Cardiac fibroblast (primary cell): ENCODE measurements around the gene PCNX1.
"Not testable (repeated sequence)": the region's sequence is repeated elsewhere in the genome, so short reads cannot be mapped to it uniquely, and the experiment has no call there.

ENCODE experiments used
- DNase-seq, 2 donors: peaks; one replicate each; pipeline versions ENCODE4 v3.0.0 to v3.0.0-alpha.2; 2010; ENCODE audit warnings: low read depth in 2 of 2
- H3K4me3 ChIP-seq, 2 donors: replicated peaks in 1 of 2; 1 replicate in 1 of 2; 2 replicates in 1 of 2; pipeline ENCODE4 v1.5.1; 2011; ENCODE audit warnings: low read depth in 2 of 2, low read length in 2 of 2, mild to moderate bottlenecking in 2 of 2, moderate library complexity in 1 of 2
- TF ChIP-seq, protein P1 (sequence below): IDR thresholded peaks from one replicate; pipeline ENCODE4 v1.5.1; 2011; ENCODE audit warnings: low read depth, mild to moderate bottlenecking, low read length, inconsistent platforms

The PCNX1 gene

DNA sequence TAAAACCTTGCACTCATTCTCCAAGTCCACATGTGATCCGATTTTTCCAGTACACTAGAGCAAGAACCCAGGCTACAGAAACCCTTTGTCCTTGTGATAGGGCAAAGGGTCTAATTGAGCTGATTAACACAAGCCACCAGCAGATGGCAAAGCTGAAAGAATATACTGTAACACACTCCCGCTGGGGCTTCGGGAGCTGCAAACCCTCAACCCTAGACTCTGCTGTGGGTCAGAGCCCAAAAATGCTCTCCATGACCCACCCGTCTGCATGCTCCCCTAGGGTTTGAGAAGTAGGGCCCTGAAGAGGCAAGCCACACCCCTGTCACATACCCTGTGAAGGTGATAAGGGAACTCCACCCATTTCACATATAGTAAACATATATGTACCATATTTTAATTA, 33.6 kb upstream of the PCNX1 start:
- TF ChIP-seq, protein P1, sequence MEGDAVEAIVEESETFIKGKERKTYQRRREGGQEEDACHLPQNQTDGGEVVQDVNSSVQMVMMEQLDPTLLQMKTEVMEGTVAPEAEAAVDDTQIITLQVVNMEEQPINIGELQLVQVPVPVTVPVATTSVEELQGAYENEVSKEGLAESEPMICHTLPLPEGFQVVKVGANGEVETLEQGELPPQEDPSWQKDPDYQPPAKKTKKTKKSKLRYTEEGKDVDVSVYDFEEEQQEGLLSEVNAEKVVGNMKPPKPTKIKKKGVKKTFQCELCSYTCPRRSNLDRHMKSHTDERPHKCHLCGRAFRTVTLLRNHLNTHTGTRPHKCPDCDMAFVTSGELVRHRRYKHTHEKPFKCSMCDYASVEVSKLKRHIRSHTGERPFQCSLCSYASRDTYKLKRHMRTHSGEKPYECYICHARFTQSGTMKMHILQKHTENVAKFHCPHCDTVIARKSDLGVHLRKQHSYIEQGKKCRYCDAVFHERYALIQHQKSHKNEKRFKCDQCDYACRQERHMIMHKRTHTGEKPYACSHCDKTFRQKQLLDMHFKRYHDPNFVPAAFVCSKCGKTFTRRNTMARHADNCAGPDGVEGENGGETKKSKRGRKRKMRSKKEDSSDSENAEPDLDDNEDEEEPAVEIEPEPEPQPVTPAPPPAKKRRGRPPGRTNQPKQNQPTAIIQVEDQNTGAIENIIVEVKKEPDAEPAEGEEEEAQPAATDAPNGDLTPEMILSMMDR = no peak
- H3K4me3 ChIP-seq = no peak overlapping the region
- DNase-seq = no peak

DNA sequence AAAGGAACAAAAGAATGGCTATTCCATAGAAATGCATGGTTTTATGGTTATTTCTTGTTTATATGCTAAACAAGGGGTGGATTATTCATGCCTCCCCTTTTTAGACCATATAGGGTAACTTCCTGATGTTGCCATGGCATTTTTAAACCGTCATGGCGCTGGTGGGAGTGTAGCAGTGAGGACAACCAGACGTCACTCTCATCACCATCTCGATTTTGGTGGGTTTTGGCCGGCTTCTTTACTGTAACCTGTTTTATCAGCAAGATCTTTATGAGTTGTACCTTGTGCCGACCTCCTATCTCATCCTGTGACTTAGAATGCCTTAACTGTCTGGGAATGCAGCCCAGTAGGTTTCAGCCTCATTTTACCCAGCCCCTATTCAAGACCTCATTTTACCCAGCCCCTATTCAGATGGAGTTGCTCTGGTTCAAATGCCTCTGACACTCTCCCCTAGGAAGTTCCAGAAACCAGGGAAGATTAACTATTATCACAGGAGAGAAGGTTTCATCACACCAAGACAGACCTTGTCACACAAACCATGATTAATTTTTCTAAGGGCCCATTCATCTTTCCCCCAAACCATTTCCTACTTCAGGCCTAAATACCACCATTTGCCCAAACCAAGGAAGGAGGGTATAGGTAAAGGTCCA, 31.3 kb upstream of the PCNX1 start:
- not testable (repeated sequence) for DNase-seq, H3K4me3 ChIP-seq

DNA sequence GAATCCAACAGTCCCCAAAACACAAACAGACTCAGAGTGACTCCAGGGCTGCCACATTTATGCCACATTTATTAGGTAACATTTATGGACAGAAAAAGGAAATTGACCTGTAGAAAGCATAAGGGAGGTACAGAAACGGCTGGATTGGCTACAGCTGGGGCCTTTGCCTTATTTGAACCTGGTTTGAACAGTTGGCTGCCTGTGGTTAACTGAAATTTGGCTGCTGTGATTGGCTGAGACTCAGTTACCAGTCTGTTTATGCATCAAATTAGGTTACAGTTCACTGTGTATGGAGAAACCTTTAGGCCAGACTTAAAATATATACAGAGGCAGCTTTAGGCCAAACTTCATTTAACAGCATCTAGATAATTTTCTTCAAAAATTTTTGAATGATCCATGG, 27.8 kb upstream of the PCNX1 start:
- no peak for DNase-seq

DNA sequence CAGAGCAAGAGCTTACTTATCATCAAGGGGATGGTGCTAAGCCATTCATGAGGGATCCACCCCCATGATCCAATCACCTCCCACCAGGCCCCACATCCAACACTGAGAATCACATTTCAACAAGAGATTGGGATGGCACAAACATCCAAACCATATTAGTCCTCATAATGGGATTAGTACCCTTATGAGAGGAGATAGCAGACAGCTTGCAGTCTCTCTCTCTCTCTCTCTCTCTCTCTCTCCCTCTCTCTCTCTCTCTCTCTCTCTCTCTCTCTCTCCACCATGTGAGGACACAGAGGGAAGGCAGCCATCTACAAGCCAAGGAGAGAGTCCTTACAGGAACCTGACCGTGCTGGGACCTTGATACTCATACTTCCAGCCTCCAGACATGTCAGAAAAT, 26.4 kb upstream of the PCNX1 start:
- H3K4me3 ChIP-seq, DNase-seq: not testable (repeated sequence)

More for the DNA sequence above, 27.8 kb upstream of the PCNX1 start:
- H3K4me3 ChIP-seq = no peak overlapping the region
- TF ChIP-seq, protein P1 = no peak

DNA sequence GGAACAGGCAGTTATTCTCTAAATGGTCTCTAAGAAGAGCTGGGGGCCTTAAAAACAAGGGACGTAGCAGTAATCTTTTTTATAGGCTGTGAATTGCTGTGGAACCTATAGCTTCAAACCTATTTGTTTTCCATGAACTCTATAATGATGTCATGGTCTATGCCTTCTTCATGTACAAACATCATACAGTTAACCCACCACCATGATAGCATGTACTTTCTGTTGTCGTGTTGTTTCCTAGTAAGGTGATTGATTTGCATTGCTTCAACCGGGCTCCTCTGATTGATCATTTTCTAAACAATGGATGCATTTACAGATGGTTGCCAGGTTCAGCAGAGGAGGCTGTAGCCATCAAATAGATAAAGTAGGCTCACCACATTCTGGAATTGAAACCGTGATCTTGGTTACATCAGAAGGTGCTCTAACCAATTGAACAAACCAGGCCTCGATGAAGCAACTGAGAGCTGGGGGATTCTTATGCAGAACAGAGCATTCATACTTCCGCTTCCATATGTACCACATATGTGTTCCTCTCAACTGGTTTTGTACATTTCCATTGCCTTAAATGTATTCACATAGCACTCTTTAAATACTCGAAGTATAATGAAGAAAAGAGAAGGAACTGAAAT, 25.6 kb upstream of the PCNX1 start:
- H3K4me3 ChIP-seq = no peak overlapping the region
- no peak for DNase-seq
- TF ChIP-seq, protein P1 = no peak

DNA sequence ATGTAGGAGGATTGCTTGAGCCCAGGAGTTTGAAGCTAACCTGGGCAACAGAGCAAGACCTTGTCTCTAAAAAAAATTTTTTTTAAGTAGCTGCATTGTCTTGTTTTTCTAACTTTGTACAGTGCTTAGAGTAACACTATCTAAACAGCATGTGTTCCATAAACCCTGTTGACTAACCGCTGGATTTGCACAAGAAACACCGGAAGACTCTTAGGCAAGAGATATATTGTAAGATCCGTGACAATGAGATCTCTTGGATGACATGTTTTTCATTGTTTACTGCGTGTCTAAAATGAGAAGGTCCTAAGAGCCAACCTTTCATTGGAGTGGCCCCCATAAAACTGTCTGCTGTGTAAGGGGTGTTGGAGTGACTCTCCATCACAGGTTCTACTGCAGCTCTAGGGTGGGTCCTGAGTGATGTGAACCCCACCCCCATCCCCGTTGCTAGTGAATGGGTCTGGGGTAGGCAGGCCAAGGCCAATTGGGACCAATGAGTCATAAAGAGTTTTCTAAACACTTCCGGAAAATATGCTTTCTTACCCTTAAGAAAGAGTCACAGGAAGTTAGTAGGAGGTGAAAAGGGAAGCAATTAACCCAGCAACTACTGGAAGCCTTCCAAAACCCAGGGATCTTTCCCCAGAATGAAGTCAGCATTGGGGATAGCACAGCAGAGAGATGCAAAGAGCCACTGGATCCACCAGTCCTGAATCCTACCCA, 24.3 kb upstream of the PCNX1 start:
- H3K4me3 ChIP-seq = no peak overlapping the region
- peak; percentile 83 to 88 for DNase-seq
- TF ChIP-seq, protein P1 = no peak

DNA sequence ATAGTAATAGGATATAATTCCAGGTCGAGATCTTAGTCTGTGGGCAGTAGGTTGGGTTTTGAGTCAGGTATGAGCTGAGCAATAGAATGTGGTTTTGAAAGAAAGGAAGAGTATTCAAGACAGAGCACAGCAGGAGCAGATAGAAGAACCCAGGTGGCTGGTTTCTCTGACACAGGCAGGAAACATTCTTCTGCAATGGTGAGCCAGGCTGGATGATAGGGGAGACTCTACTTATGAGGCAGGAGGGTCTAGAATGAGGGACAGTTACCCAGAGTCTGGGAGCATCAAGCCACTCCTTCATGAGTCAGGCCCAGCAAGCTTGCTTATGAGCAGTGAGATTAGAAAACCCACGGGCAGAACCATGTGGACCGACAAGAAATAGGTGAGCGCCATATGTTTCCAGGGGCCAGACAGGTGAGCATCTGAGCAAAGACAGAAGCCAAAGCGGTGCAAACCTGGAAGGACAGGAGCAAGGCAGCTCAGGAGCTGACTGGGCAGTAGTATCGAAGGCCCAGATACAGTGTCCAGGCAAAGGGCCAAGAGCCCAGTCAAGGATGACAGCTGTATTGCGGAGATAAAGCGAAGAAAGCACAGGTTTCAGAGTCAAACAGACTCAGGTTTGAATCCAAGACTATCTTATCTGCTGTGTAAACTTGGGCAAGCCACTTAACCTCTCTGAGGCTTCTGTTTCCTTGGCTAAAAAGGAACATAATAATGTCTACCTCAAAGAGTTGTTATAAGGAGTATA, 22.5 kb upstream of the PCNX1 start:
- no peak for DNase-seq
- TF ChIP-seq, protein P1 = no peak
- H3K4me3 ChIP-seq = no peak overlapping the region
